Effector memory CD4-positive, alpha-beta T cell (primary cell): ENCODE measurements around the gene CALR.

Experiments
- DNase-seq, 3 donors: peaks; one replicate each; pipeline ENCODE4 v3.0.0-alpha.2; 2020
- H3K27ac ChIP-seq: 2 replicates; pipeline ENCODE4 v1.7.0; 2013; ENCODE audit warnings: mild to moderate bottlenecking, low read length, moderate library complexity; ENCODE audit not compliant: insufficient read depth, poor library complexity, severe bottlenecking
- H3K27me3 ChIP-seq: replicated peaks from 2 replicates; pipeline ENCODE4 v1.7.0; 2013; ENCODE audit warnings: mild to moderate bottlenecking, low read length; ENCODE audit not compliant: insufficient read depth, control insufficient read depth, poor library complexity, severe bottlenecking
- H3K36me3 ChIP-seq: 2 replicates; pipeline ENCODE4 v1.7.0; 2013; ENCODE audit warnings: mild to moderate bottlenecking, low read length, moderate library complexity; ENCODE audit not compliant: control insufficient read depth, insufficient read depth
- H3K4me1 ChIP-seq: 2 replicates; pipeline ENCODE4 v1.7.0; 2013; ENCODE audit warnings: low read length, mild to moderate bottlenecking; ENCODE audit not compliant: control insufficient read depth, insufficient read depth, poor library complexity, severe bottlenecking
- H3K4me3 ChIP-seq: 2 replicates; pipeline ENCODE4 v1.7.0; 2013; ENCODE audit warnings: low read length, low read depth, mild to moderate bottlenecking; ENCODE audit not compliant: insufficient read depth, poor library complexity, severe bottlenecking
- H3K9me3 ChIP-seq: 2 replicates; pipeline ENCODE4 v1.7.0; 2013; ENCODE audit warnings: mild to moderate bottlenecking, low read length, moderate library complexity; ENCODE audit not compliant: control insufficient read depth

The CALR gene

DNA sequence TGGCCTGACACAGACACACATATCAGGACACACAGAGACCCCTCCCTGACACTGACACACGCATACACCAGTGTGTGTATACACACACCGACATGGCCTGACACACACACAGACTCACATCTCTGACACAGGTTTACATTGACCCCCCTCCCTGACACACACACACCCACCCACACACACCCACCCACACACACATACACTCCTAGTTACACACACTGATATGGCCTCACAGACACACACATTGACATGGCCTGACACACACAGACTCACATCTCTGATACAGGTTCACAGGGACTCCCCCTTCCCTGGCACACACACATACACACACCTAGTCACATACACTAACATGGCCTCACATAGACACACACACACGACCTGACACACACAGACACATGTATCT, 52.4 kb downstream of the CALR start:
- no peak for DNase-seq
- Histone ChIP-seq H3K9me3 (no peaks in the 10 kb centered on the region), H3K4me1 (peaks cover 4% of the 10 kb centered on the region), H3K4me3 (no peak overlapping the region), H3K27ac (no peak overlapping the region), H3K27me3 (no peaks in the 10 kb centered on the region), H3K36me3 (no peaks in the 10 kb centered on the region)

GRCh38 chr19:12991296-12991695, 52.9 kb downstream of the CALR start:
- H3K9me3 ChIP-seq = no peaks in the 10 kb centered on the region
- no peak for DNase-seq
- peaks cover 8% of the 10 kb centered on the region for H3K4me1 ChIP-seq
- no peak overlapping the region for H3K4me3 ChIP-seq
- no peaks in the 10 kb centered on the region for H3K27me3 ChIP-seq
- no peak overlapping the region for H3K27ac ChIP-seq
- H3K36me3 ChIP-seq = no peaks in the 10 kb centered on the region

GRCh38 chr19:12992729-12993128, 54.3 kb downstream of the CALR start:
- Histone ChIP-seq H3K27ac (no peak overlapping the region), H3K9me3 (no peaks in the 10 kb centered on the region), H3K27me3 (no peaks in the 10 kb centered on the region), H3K4me3 (no peak overlapping the region), H3K36me3 (no peaks in the 10 kb centered on the region), H3K4me1 (peaks cover 10% of the 10 kb centered on the region)
- no peak for DNase-seq

DNA sequence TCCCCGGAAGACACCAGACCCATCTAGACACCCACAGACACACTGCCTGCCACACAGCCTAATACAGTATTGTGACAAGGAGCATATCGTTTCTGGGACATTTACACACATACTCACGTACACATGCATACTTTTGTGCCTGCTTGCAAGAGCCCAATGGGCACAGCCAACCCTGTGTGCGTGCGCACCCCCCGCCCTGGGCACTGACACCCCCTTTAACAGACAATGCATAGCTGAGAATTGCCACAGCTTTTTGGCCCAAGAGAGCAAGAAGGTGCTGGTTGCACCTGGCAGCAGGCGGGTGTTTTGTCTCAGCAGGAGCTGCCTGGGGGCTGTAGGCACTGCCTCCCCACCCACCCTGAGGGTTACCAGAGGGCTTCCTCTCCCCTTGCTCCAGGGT, 55.2 kb downstream of the CALR start:
- Histone ChIP-seq H3K9me3 (no peaks in the 10 kb centered on the region), H3K36me3 (no peaks in the 10 kb centered on the region), H3K27ac (no peak overlapping the region), H3K4me1 (peaks cover 10% of the 10 kb centered on the region), H3K27me3 (no peaks in the 10 kb centered on the region), H3K4me3 (no peak overlapping the region)
- DNase-seq = no peak
